HEK293 (cell line): ENCODE data around the gene RNF113B.

Source experiments
- CTCF ChIA-PET: fragments of 350-600 bp; formaldehyde crosslinking; extraction: SDS; loops from one replicate; lab custom pipeline; 2021; ENCODE audit warnings: antibody characterized with exemption; lab: Yijun Ruan, JAX
- POLR2A ChIA-PET: fragments of 300-600 bp; formaldehyde crosslinking; extraction: SDS; loops from one replicate; lab custom pipeline; 2020; ENCODE audit warnings: antibody characterized with exemption, inconsistent platforms; lab: Yijun Ruan, JAX
- H3K27ac ChIP-seq: fragments of 200-500 bp; sonication (Bioruptor generic); 2 replicates; pipeline ENCODE4 v1.5.1; 2014; ENCODE audit warnings: low read depth, low read length, control low read depth, inconsistent platforms; ENCODE audit errors: extremely low read depth
- H3K36me3 ChIP-seq, 2 experiments: fragments of 200-500 bp in 1 of 2; sonication (Bioruptor generic) in 1 of 2; 1 replicate in 1 of 2; 2 replicates in 1 of 2; pipeline ENCODE4 v1.5.1; 2014 to 2017; ENCODE audit warnings: inconsistent platforms in 2 of 2, low read length in 2 of 2; ENCODE audit not compliant: control insufficient read depth in 2 of 2, insufficient read depth in 1 of 2
- H3K4me1 ChIP-seq: fragments of 200-500 bp; sonication (Bioruptor generic); 2 replicates; pipeline ENCODE4 v1.5.1; 2014; ENCODE audit warnings: mild to moderate bottlenecking, low read length, inconsistent platforms; ENCODE audit not compliant: control insufficient read depth, insufficient read depth
- H3K4me3 ChIP-seq: 2 replicates; pipeline ENCODE4 v1.5.1; 2011; ENCODE audit warnings: low read depth, mild to moderate bottlenecking, control low read depth, low read length, moderate library complexity
- H3K9me3 ChIP-seq: fragments of 200-500 bp; sonication (Bioruptor generic); 2 replicates; pipeline ENCODE4 v1.5.1; 2014; ENCODE audit warnings: low read depth, low read length, inconsistent platforms; ENCODE audit not compliant: control insufficient read depth, insufficient read depth
- BCL6B ChIP-seq: fragments of 450-650 bp; formaldehyde crosslinking; IDR thresholded peaks from 2 replicates; pipeline ENCODE4 v1.5.1; 2017; ENCODE audit warnings: missing biosample characterization, missing genetic modification characterization
- HOXA7 ChIP-seq: sonication (generic); formaldehyde crosslinking; IDR thresholded peaks from 2 replicates; pipeline ENCODE4 v1.8.1; 2022; ENCODE audit warnings: missing genetic modification reagents, borderline replicate concordance
- PBX3 ChIP-seq: sonication (generic); formaldehyde crosslinking; IDR thresholded peaks from 2 replicates; pipeline ENCODE4 v1.8.1; 2022; ENCODE audit warnings: mild to moderate bottlenecking, moderate library complexity, missing genetic modification reagents
- REST ChIP-seq: fragments of 450-650 bp; formaldehyde crosslinking; IDR thresholded peaks from 2 replicates; pipeline ENCODE4 v1.5.1; 2016; ENCODE audit warnings: missing biosample characterization, missing genetic modification characterization
- SCRT2 ChIP-seq: fragments of 450-650 bp; formaldehyde crosslinking; IDR thresholded peaks from 2 replicates; pipeline ENCODE4 v1.5.1; 2016; ENCODE audit warnings: missing biosample characterization, missing genetic modification characterization
- YY1 ChIP-seq: fragments of 450-650 bp; formaldehyde crosslinking; IDR thresholded peaks from 2 replicates; pipeline ENCODE4 v1.5.1; 2018; ENCODE audit warnings: missing biosample characterization, missing genetic modification characterization
- ZBTB17 ChIP-seq: fragments of 450-650 bp; formaldehyde crosslinking; IDR thresholded peaks from 2 replicates; pipeline ENCODE4 v1.5.1; 2016; ENCODE audit warnings: missing biosample characterization, missing genetic modification characterization
- ZBTB49 ChIP-seq: fragments of 450-650 bp; formaldehyde crosslinking; IDR thresholded peaks from 2 replicates; pipeline ENCODE4 v1.5.1; 2016; ENCODE audit warnings: missing biosample characterization, missing genetic modification characterization, low read depth
- ZBTB6 ChIP-seq: fragments of 450-650 bp; formaldehyde crosslinking; IDR thresholded peaks from 2 replicates; pipeline ENCODE4 v1.5.1; 2017; ENCODE audit warnings: missing biosample characterization, missing genetic modification characterization
- ZFP37 ChIP-seq: fragments of 450-650 bp; formaldehyde crosslinking; IDR thresholded peaks from 2 replicates; pipeline ENCODE4 v1.5.1; 2016; ENCODE audit warnings: missing biosample characterization, missing genetic modification characterization
- ZNF10 ChIP-seq: fragments of 450-650 bp; formaldehyde crosslinking; IDR thresholded peaks from 2 replicates; pipeline ENCODE4 v1.5.1; 2017; ENCODE audit warnings: missing biosample characterization, missing genetic modification characterization
- ZNF174 ChIP-seq: fragments of 450-650 bp; formaldehyde crosslinking; IDR thresholded peaks from 2 replicates; pipeline ENCODE4 v1.5.0; 2017; ENCODE audit warnings: missing biosample characterization, mild to moderate bottlenecking, missing genetic modification characterization
- ZNF202 ChIP-seq: fragments of 450-650 bp; formaldehyde crosslinking; IDR thresholded peaks from 2 replicates; pipeline ENCODE4 v1.5.1; 2016; ENCODE audit warnings: missing biosample characterization, missing genetic modification characterization, borderline replicate concordance
- ZNF391 ChIP-seq: fragments of 450-650 bp; formaldehyde crosslinking; IDR thresholded peaks from 2 replicates; pipeline ENCODE4 v1.5.1; 2016; ENCODE audit warnings: low read depth, missing biosample characterization, missing genetic modification characterization, borderline replicate concordance
- ZNF548 ChIP-seq: fragments of 450-650 bp; formaldehyde crosslinking; IDR thresholded peaks from 2 replicates; pipeline ENCODE4 v1.5.1; 2016; ENCODE audit warnings: missing biosample characterization, missing genetic modification characterization
- ZNF549 ChIP-seq: fragments of 450-650 bp; IDR thresholded peaks from 2 replicates; pipeline ENCODE4 v1.5.1; 2018; ENCODE audit warnings: missing biosample characterization, missing genetic modification characterization, mild to moderate bottlenecking, inconsistent platforms, moderate library complexity
- ZNF571 ChIP-seq: fragments of 450-650 bp; formaldehyde crosslinking; IDR thresholded peaks from 2 replicates; pipeline ENCODE4 v1.5.0; 2017; ENCODE audit warnings: missing biosample characterization, missing genetic modification characterization
- ZNF610 ChIP-seq: fragments of 450-650 bp; formaldehyde crosslinking; IDR thresholded peaks from 2 replicates; pipeline ENCODE4 v1.5.1; 2016; ENCODE audit warnings: missing biosample characterization, missing genetic modification characterization, borderline replicate concordance
- ZNF623 ChIP-seq: fragments of 450-650 bp; formaldehyde crosslinking; IDR thresholded peaks from 2 replicates; pipeline ENCODE4 v1.5.1; 2016; ENCODE audit warnings: missing biosample characterization, missing genetic modification characterization
- ZNF624 ChIP-seq: fragments of 450-650 bp; formaldehyde crosslinking; IDR thresholded peaks from 2 replicates; pipeline ENCODE4 v1.5.1; 2017; ENCODE audit warnings: missing biosample characterization, missing genetic modification characterization
- ZNF629 ChIP-seq: fragments of 450-650 bp; formaldehyde crosslinking; IDR thresholded peaks from 2 replicates; pipeline ENCODE4 v1.5.1; 2017; ENCODE audit warnings: missing biosample characterization, missing genetic modification characterization
- ZNF658 ChIP-seq: fragments of 450-650 bp; formaldehyde crosslinking; IDR thresholded peaks from 2 replicates; pipeline ENCODE4; 2016; ENCODE audit warnings: missing biosample characterization, missing genetic modification characterization
- ZNF692 ChIP-seq: fragments of 450-650 bp; formaldehyde crosslinking; IDR thresholded peaks from 2 replicates; pipeline ENCODE4 v1.5.1; 2016; ENCODE audit warnings: missing biosample characterization, missing genetic modification characterization
- ZNF843 ChIP-seq: fragments of 450-650 bp; formaldehyde crosslinking; IDR thresholded peaks from 2 replicates; pipeline ENCODE4 v1.5.1; 2016; ENCODE audit warnings: missing biosample characterization, missing genetic modification characterization
- ZSCAN16 ChIP-seq: fragments of 450-650 bp; formaldehyde crosslinking; IDR thresholded peaks from 2 replicates; pipeline ENCODE4 v1.5.1; 2016; ENCODE audit warnings: missing biosample characterization, missing genetic modification characterization
- ZSCAN23 ChIP-seq: fragments of 450-650 bp; formaldehyde crosslinking; IDR thresholded peaks from 2 replicates; pipeline ENCODE4 v1.5.1; 2016; ENCODE audit warnings: missing biosample characterization, missing genetic modification characterization

Gene RNF113B

GRCh38 chr13:98181111-98181815, 4.2 kb upstream of the RNF113B start:
- Histone ChIP-seq H3K9me3 (no peaks in the 10 kb centered on the region), H3K36me3 (peaks cover 0 to 2% of the 10 kb centered on the region in 2 experiments; a peak in 1 of 3 replicates), H3K4me3 (no peak overlapping the region), H3K4me1 (no peaks in the 10 kb centered on the region), H3K27ac (no peak overlapping the region)
- POLR2A ChIA-PET = no interaction called here
- CTCF ChIA-PET = no interaction called here
- no peak for TF ChIP-seq ZNF391 (tag by site-specific recombination)
- TF ChIP-seq ZNF10 (tag by site-specific recombination) = no peak
- TF ChIP-seq ZNF548 = no peak
- no peak for TF ChIP-seq ZNF174 (tag by site-specific recombination)
- no peak for TF ChIP-seq ZNF658
- no peak for TF ChIP-seq ZBTB6 (tag by site-specific recombination)
- TF ChIP-seq ZBTB17 (tag by site-specific recombination) = no peak
- no peak for TF ChIP-seq YY1
- TF ChIP-seq BCL6B (tag by site-specific recombination) = no peak
- TF ChIP-seq ZBTB49 (tag by site-specific recombination) = no peak
- no peak for TF ChIP-seq ZNF843 (tag by site-specific recombination)
- no peak for TF ChIP-seq SCRT2 (tag by site-specific recombination)
- no peak for TF ChIP-seq ZNF624 (tag by site-specific recombination)
- peak; percentile 43 for TF ChIP-seq ZNF623
- TF ChIP-seq ZNF629 (tag by site-specific recombination) = peak; percentile 35; the same call in 1 of the 2 replicates
- no peak for TF ChIP-seq PBX3 (CRISPR knock-in tag)
- TF ChIP-seq ZNF692 (tag by site-specific recombination) = no peak
- TF ChIP-seq ZNF571 (tag by site-specific recombination) = no peak
- TF ChIP-seq ZNF202 (tag by site-specific recombination) = peak; percentile 39; the same call in 1 of the 2 replicates
- TF ChIP-seq ZSCAN16 = no peak
- no peak for TF ChIP-seq ZNF610 (tag by site-specific recombination)
- TF ChIP-seq ZFP37 (tag by site-specific recombination) = peak; percentile 52; the same call in 1 of the 2 replicates
- no peak for TF ChIP-seq ZNF549 (tag by site-specific recombination)
- no peak for TF ChIP-seq ZSCAN23
- TF ChIP-seq REST (tag by site-specific recombination) = peak; percentile 63
- TF ChIP-seq HOXA7 = no peak
